Measurements from ENCODE around the gene MACF1. TPM values are rescaled to one million over a fixed set of nuclear protein-coding genes. Genes with fewer than 3 reads are reported as not detected.

MACF1 gene
- total and polyA plus RNA-seq, 2 experiments from 2014 or later: 80.4 to 261 TPM

- Histone ChIP-seq H3K27ac (peak overlapping the region; percentile 38), H3K4me1 (ENCODE audit: low read depth) (peaks cover 12% of the 10 kb centered on the region), H3K27me3 (no peaks in the 10 kb centered on the region), H3K4me3 (no peak overlapping the region), H3K36me3 (peaks cover 25% of the 10 kb centered on the region), H3K9me3 (ENCODE audit: low read depth) (no peaks in the 10 kb centered on the region)
- TF ChIP-seq, protein P1, sequence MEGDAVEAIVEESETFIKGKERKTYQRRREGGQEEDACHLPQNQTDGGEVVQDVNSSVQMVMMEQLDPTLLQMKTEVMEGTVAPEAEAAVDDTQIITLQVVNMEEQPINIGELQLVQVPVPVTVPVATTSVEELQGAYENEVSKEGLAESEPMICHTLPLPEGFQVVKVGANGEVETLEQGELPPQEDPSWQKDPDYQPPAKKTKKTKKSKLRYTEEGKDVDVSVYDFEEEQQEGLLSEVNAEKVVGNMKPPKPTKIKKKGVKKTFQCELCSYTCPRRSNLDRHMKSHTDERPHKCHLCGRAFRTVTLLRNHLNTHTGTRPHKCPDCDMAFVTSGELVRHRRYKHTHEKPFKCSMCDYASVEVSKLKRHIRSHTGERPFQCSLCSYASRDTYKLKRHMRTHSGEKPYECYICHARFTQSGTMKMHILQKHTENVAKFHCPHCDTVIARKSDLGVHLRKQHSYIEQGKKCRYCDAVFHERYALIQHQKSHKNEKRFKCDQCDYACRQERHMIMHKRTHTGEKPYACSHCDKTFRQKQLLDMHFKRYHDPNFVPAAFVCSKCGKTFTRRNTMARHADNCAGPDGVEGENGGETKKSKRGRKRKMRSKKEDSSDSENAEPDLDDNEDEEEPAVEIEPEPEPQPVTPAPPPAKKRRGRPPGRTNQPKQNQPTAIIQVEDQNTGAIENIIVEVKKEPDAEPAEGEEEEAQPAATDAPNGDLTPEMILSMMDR (IDR thresholded peaks at IDR 0.05; ENCODE audit: low read depth, low read length): no peak
- peak in 1 of 2 donors; percentile 44 for DNase-seq (ENCODE audit: low read depth in 1 of 2, low spot score in 1 of 2)
Observed at GRCh38 chr1:39255222-39255621, 50.7 kb downstream of the MACF1 start.

GRCh38 chr1:39258146-39258924 lies 53.8 kb downstream of the MACF1 start:
- Histone ChIP-seq H3K9me3 (ENCODE audit: low read depth) (no peaks in the 10 kb centered on the region), H3K27me3 (no peaks in the 10 kb centered on the region), H3K4me1 (ENCODE audit: low read depth) (peaks cover 16% of the 10 kb centered on the region), H3K4me3 (no peak overlapping the region), H3K36me3 (peaks cover 23% of the 10 kb centered on the region), H3K27ac (peak overlapping the region; percentile 56)
- TF ChIP-seq, protein P1 (IDR thresholded peaks at IDR 0.05; ENCODE audit: low read depth, low read length): peak; percentile 74
- peak; percentile 74 to 76 for DNase-seq (ENCODE audit: low read depth in 1 of 2, low spot score in 1 of 2)

DNA sequence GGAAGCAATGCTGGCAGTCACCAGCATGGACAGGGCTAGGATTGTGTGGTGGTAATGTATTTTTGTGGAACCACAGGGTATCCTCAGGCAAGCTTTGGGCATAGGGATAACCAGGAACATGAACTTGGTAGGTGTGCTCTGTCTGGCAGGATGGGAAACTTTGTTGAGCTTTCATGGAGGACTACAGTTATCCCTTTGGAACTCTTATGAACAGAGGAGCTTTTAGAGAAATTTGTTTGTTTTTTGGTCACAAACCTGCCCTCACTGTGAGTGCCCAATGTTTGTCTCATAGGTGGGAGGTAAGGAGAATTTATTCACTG lies 54.4 kb downstream of the MACF1 start:
- no peak overlapping the region for H3K4me3 ChIP-seq
- H3K36me3 ChIP-seq: peaks cover 23% of the 10 kb centered on the region
- no peak for DNase-seq (ENCODE audit: low read depth in 1 of 2, low spot score in 1 of 2)
- peak overlapping the region; percentile 56 for H3K27ac ChIP-seq
- peaks cover 16% of the 10 kb centered on the region for H3K4me1 ChIP-seq (ENCODE audit: low read depth)
- no peaks in the 10 kb centered on the region for H3K9me3 ChIP-seq (ENCODE audit: low read depth)
- TF ChIP-seq, protein P1 (IDR thresholded peaks at IDR 0.05; ENCODE audit: low read depth, low read length): no peak
- H3K27me3 ChIP-seq: no peaks in the 10 kb centered on the region

GRCh38 chr1:39261712-39262221 lies 57.3 kb downstream of the MACF1 start:
- H3K4me3 ChIP-seq: no peak overlapping the region
- H3K27me3 ChIP-seq: no peaks in the 10 kb centered on the region
- no peak overlapping the region for H3K27ac ChIP-seq
- peaks cover 15% of the 10 kb centered on the region for H3K4me1 ChIP-seq (ENCODE audit: low read depth)
- TF ChIP-seq, protein P1 (IDR thresholded peaks at IDR 0.05; ENCODE audit: low read depth, low read length): no peak
- peaks cover 17% of the 10 kb centered on the region for H3K36me3 ChIP-seq
- no peaks in the 10 kb centered on the region for H3K9me3 ChIP-seq (ENCODE audit: low read depth)
- peak in 1 of 2 donors; percentile 51 for DNase-seq (ENCODE audit: low read depth in 1 of 2, low spot score in 1 of 2)

DNA sequence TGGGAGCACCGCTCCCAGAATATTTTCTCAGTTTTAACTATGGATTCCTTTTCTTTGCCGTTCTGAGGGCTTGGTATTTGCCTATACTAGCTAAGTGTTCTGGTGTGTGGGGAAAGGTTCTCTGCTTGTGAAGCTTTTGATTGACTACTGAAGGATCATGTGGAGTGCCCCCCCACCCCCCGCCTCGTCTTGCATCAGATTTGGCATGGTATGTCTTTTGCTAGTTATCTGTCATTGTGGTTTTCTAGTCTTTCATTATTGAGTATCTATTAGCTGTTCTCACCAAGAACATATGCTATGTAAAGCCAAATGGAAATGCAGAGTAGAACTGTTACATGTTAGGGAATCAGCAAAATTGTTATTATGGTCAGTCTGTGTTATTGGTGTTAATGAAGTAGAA lies 58.3 kb downstream of the MACF1 start:
- Histone ChIP-seq H3K4me1 (ENCODE audit: low read depth) (peaks cover 19% of the 10 kb centered on the region), H3K27ac (no peak overlapping the region), H3K36me3 (peaks cover 13% of the 10 kb centered on the region), H3K4me3 (no peak overlapping the region), H3K27me3 (no peaks in the 10 kb centered on the region), H3K9me3 (ENCODE audit: low read depth) (no peaks in the 10 kb centered on the region)
- TF ChIP-seq, protein P1 (IDR thresholded peaks at IDR 0.05; ENCODE audit: low read depth, low read length): no peak
- peak in 1 of 2 donors; percentile 12 for DNase-seq (ENCODE audit: low read depth in 1 of 2, low spot score in 1 of 2)

Measured in cardiac muscle cell (in vitro differentiated cells and primary cell).